Stimulated activated CD4-positive, alpha-beta T cell treated with anti-CD3 and anti-CD28 coated beads, TNF-alpha, amount 100 ng/mL, for 1 hour (primary cell): ENCODE data around the gene TBC1D26.
"Not testable (repeated sequence)": the region's sequence is repeated elsewhere in the genome, so short reads cannot be mapped to it uniquely, and the experiment has no call there.

Experiments
- DNase-seq, 3 donors: peaks; one replicate each; pipeline ENCODE4 v3.0.0-alpha.2; 2020; ENCODE audit warnings: low read depth in 3 of 3, low spot score in 1 of 3

TBC1D26 gene

GRCh38 chr17:15742921-15743320 is 10.8 kb downstream of the TBC1D26 start:
- no peak for DNase-seq

- DNase-seq: no peak
These were observed 12.1 kb downstream of the TBC1D26 start for GRCh38 chr17:15744074-15744676.

- no peak for DNase-seq
These were observed 12.8 kb downstream of the TBC1D26 start for GRCh38 chr17:15744885-15745284.

DNA sequence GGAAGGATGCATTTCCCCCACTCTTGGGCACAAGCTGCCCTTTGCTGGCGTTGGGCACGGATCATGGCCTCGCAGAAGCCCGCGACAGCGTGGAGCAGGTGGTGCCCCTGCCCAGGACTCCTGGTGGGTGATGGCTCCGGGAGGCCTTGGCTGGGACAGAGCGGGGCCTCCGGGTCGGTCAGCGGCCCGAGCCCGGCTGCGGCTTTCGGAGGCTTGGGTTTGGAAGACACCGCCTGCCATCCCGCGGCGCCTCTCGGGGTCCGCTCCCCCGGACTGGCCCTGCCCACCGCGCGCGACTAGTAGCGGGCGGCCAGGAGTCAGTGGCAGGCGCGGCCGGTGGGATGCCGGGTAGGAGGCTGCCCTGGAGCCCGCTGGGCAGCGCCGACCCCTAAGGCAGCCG is 17.3 kb downstream of the TBC1D26 start:
- not testable (repeated sequence) for DNase-seq

- DNase-seq: not testable (repeated sequence)
These were observed 36.9 kb downstream of the TBC1D26 start for GRCh38 chr17:15768865-15769533.

GRCh38 chr17:15770679-15771078 is 38.6 kb downstream of the TBC1D26 start:
- DNase-seq: not testable (repeated sequence)

DNA sequence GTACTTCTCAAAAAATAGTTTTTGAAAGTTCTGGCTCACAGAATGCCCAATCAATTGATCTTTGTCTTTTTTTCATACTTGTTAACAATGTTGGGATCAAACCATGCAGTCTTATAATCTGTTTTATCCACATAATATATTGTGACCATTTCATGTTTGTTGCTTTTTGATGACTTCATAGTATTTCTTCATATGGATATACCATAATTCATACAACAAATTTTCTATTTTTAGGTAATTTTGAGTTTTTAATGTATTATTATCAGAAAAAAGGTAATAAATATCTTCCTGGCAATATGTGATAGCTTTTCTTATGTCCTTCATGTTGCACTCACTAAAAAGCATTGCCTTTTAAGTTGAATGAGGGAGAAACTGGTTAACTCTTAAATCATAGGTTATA is 44.8 kb downstream of the TBC1D26 start:
- no peak for DNase-seq

DNA sequence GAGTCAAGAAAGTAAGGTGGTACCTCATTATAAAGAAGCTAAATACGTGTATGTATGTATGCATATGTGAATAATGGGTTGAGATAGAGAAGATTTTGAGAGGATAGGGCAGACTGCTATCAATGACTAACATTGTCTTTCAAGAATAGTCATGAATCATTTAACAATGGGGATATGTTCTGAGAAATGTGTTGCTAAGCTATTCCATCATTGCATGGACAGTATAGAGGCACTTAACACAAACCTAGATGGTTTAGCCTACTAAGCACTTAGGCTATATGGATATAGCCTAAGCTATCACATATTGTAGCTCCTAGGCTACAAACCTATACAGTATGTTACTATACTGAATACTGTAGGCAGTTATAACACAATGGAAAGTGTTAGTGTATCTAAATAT is 45.2 kb downstream of the TBC1D26 start:
- DNase-seq: no peak

- no peak for DNase-seq
These were observed 45.6 kb downstream of the TBC1D26 start for GRCh38 chr17:15777717-15778116.

DNA sequence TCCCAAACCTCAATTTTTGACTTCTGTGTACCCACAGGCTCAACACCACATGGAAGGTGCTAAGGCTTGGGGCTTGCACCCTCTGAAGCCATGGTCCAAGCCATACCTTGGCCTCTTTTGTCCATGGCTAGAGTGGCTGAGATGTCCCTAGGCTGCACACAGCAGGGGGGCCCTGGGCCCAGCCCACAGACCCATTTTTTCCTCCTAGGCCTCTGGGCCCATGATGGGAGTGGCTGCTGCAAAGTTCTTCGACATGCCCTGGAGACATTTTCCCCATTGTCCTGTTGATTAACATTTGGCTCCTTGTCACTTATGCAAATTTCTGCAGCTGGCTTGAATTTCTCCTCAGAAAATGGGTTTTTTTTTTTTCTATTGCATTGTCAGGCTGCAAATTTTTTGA is 47.0 kb downstream of the TBC1D26 start:
- no peak for DNase-seq

DNA sequence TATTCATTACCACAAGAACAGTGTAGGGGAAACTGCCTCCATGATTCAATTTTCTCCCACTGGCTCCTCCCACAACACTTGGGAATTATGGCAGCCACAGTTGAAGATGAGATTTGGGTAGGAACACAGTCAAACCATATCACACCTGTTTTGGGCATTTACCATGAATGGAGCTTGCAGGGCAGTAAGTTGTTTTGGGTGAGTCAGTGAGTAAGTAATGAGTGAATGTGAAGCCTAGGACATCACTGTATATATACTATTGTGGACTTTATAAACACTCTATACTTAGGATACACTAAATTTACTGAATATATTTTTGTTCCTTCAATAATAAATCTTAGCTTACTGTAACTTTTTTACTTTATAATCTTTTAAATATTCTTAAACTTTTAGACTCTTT is 48.1 kb downstream of the TBC1D26 start:
- DNase-seq: no peak

- peak in 1 of 3 donors; percentile 6 for DNase-seq
These were observed 50.8 kb downstream of the TBC1D26 start for GRCh38 chr17:15782866-15783265.

DNA sequence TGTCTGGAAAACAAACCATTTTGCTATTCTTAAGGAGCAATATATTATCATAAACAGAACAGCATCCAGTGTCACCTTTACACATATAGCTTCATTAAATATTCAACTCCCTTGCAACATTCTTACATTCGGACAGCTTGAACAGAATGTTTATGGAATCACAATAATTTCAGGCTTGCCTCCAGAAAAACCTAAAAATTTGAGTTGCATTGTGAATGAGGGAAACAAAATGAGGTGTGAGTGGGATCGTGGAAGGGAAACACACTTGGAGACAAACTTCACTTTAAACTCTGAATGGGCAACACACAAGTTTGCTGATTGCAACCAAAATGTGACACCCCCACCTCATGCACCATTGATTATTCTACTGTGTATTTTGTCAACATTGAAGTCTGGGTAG is 51.4 kb downstream of the TBC1D26 start:
- no peak for DNase-seq

DNA sequence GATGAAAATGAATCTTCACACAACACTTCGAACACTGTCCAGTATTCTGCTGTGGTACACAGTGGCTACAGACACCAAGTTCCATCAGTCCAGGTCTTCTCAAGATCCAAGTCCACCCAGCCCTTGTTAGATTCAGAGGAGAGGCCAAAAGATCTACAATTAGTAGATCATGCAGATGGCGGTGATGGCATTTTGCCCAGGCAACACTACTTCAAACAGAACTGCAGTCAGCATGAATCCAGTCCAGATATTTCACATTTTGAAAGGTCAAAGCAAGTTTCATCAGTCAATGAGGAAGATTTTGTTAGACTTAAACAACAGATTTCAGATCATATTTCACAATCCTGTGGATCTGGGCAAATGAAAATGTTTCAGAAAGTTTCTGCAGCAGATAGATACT is 52.3 kb downstream of the TBC1D26 start:
- DNase-seq: not testable (repeated sequence)

DNA sequence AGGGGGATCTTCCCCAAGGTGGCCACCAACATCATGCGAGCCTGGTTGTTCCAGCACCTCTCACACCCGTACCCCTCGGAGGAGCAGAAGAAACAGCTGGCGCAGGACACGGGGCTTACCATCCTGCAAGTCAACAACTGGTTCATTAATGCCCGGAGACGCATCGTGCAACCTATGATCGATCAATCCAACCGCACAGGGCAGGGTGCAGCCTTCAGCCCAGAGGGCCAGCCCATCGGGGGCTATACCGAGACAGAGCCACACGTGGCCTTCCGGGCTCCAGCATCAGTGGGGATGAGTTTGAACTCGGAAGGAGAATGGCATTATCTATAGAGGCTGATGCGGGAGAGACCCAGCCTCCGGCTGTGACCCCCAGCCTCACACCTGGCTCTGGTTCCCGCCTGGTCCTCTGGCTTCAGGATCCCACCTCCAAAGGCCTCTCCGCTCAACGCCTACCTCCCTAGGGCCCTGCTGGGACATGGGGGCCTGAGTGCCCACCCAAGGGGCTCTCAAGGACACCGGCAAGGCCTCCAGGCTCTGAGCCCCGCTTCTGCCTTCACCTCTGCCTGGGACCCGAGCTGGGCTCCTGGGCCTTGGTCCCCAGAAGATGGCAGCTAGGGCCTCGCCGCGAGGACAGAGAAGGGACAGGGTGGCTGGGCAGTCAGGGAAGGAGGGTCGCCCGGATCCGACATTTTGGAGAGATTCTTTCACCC is 55.4 kb downstream of the TBC1D26 start:
- DNase-seq: not testable (repeated sequence)

DNA sequence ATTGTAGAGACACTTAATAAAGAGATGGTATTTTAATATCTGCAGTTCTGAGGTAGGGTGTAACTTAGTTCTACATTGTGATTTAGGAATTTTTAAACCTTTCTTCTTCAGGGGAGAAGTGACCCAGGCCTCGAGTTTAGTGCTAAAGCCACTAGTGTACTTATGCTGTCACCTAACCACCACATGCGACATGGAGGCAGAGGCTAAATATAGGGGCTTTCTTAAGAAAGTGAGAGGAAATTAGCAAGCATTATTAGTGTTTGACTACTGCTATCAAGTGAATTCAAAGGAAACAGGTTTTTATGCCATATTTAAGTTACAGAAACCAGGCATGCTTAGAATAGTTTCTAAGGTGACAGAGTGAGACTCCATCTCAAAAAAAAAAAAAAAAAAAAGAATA is 56.3 kb downstream of the TBC1D26 start:
- not testable (repeated sequence) for DNase-seq
